Natural killer cell (primary cell): Measurements from ENCODE around the gene SH3D19. TPM values are rescaled to one million over a fixed set of nuclear protein-coding genes. Genes with fewer than 3 reads are reported as not detected.

Experiments used
- ATAC-seq, 3 donors: fragments of 150-1000 bp in 2 of 3; fragments of 200-7000 bp in 1 of 3; cut with Tn5 transposase; 1 replicate in 1 of 3; 2 replicates in 2 of 3; pipeline ENCODE4 v1.10.0; 2021; ENCODE audit warnings: mild to moderate bottlenecking in 2 of 3, moderate library complexity in 2 of 3
- DNase-seq, 2 donors: peaks; one replicate each; pipeline versions ENCODE4 v3.0.0 to v3.0.0-alpha.2; 2013 to 2021; ENCODE audit warnings: mixed read lengths in 1 of 2
- H3K27ac ChIP-seq: one replicate; pipeline ENCODE4 v1.5.1; 2013; ENCODE audit warnings: mild to moderate bottlenecking, low read length
- H3K27me3 ChIP-seq: one replicate; pipeline ENCODE4 v1.6.1; 2013; ENCODE audit warnings: low read length; ENCODE audit not compliant: control insufficient read depth, insufficient read depth
- H3K36me3 ChIP-seq: one replicate; pipeline ENCODE4 v1.6.1; 2013; ENCODE audit warnings: low read length; ENCODE audit not compliant: control insufficient read depth, insufficient read depth
- H3K4me1 ChIP-seq: one replicate; pipeline ENCODE4 v1.6.1; 2013; ENCODE audit warnings: low read length; ENCODE audit not compliant: control insufficient read depth, insufficient read depth
- H3K4me3 ChIP-seq: one replicate; pipeline ENCODE4 v1.5.1; 2013; ENCODE audit warnings: low read length
- H3K9me3 ChIP-seq: one replicate; pipeline ENCODE4 v1.6.1; 2013; ENCODE audit warnings: low read length; ENCODE audit not compliant: control insufficient read depth, insufficient read depth
- H3K27ac Mint-ChIP-seq, 2 donors: one replicate each; pipeline ENCODE4 v1.8.0; 2022; ENCODE audit warnings: mild to moderate bottlenecking in 2 of 2, mixed read lengths in 2 of 2, moderate library complexity in 1 of 2
- H3K27me3 Mint-ChIP-seq, 2 donors: one replicate each; pipeline ENCODE4 v1.8.0; 2022; ENCODE audit warnings: low read depth in 2 of 2, mixed read lengths in 2 of 2
- H3K36me3 Mint-ChIP-seq: one replicate; pipeline ENCODE4 v1.8.0; 2022; ENCODE audit warnings: mixed read lengths
- H3K4me1 Mint-ChIP-seq, 2 donors: one replicate each; pipeline ENCODE4 v1.8.0; 2022; ENCODE audit warnings: mixed read lengths in 2 of 2
- H3K4me3 Mint-ChIP-seq: one replicate; pipeline ENCODE4 v1.8.0; 2022; ENCODE audit warnings: mild to moderate bottlenecking, moderate library complexity, mixed read lengths
- H3K9me3 Mint-ChIP-seq, 2 donors: one replicate each; pipeline ENCODE4 v1.8.0; 2022; ENCODE audit warnings: mixed read lengths in 2 of 2
- WGBS: methylation state at CpG from one replicate; pipeline ENCODE4 v1.1.7; 2013; ENCODE audit warnings: missing lambda C conversion rate; ENCODE audit not compliant: insufficient coverage; 5-methylcytosine and 5-hydroxymethylcytosine counted together
- intact Hi-C: fragments of 100-400 bp; cut with micrococcal nuclease; formaldehyde crosslinking; loops from one replicate; pipeline ENCODE4 v1.14.2; 2022
- total RNA-seq, 4 donors: library from RNA; stranded (reverse); fragments of 120-200 nt in 1 of 4; gene quantifications; one replicate each; pipeline versions ENCODE4 v1.2.3 to v1.2.4, GENCODE V29; 2013 to 2022
- TF ChIP-seq, protein P1 (sequence below): fragments of 200-600 bp; IDR thresholded peaks from one replicate; pipeline ENCODE4 v1.8.0; 2022; ENCODE audit warnings: antibody characterized with exemption

SH3D19 gene
- total RNA-seq, 3 donors from 2014 or later (not counting 1 experiment from before 2014, with no cell fraction given) = 0.13 TPM; not detected in 2

DNA sequence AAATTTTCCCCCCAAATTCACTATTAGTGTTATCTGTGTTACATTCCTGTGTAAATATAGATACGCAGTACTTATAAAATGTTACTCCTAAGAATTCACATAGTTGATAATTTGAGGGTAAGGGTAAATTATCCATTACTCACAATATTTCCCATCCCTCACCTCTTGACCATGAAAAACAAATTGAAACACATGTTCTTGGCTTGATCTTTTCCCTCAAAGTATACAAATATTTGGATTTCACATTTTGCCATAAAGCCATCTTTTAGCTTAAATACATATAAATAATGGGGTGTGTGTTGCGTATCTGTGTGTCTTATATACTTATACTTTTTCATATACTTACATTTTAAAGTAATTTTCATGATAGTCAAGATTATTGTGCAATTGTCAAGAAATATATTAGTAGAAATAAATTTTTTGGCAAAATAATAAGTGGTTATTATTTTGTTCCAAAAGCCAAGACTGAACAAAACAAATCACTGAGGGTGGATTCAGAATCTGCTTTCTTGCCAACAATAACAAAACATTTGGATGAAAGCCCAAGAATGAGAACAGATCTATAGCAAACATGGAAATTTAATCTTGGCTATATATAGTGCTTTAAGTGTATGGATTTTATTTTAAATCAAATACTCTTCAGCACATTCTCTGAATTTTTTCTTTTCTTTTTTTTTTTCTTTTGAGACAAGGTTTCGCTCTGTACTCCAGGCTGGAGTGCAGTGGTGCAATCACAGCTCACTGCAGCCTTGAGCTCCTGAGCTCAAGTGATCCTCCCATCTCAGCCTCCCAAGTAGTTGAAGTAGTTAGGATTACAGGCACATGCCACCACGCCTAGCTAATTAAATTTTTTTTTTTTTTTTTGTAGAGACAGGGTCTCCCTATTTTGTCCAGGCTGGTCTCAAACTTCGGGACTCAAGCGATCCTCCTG lies 97.0 kb downstream of the SH3D19 start:
- no peaks in the 10 kb centered on the region for H3K9me3 ChIP-seq
- Mint-ChIP-seq H3K4me1 (no peaks in the 10 kb centered on the region), H3K4me3 (no peak overlapping the region), H3K27ac (no peak overlapping the region), H3K9me3 (no peaks in the 10 kb centered on the region), H3K36me3 (no peaks in the 10 kb centered on the region), H3K27me3 (peaks cover 5 to 11% of the 10 kb centered on the region in 2 donors)
- no peak for ATAC-seq
- no peaks in the 10 kb centered on the region for H3K4me1 ChIP-seq
- TF ChIP-seq, protein P1, sequence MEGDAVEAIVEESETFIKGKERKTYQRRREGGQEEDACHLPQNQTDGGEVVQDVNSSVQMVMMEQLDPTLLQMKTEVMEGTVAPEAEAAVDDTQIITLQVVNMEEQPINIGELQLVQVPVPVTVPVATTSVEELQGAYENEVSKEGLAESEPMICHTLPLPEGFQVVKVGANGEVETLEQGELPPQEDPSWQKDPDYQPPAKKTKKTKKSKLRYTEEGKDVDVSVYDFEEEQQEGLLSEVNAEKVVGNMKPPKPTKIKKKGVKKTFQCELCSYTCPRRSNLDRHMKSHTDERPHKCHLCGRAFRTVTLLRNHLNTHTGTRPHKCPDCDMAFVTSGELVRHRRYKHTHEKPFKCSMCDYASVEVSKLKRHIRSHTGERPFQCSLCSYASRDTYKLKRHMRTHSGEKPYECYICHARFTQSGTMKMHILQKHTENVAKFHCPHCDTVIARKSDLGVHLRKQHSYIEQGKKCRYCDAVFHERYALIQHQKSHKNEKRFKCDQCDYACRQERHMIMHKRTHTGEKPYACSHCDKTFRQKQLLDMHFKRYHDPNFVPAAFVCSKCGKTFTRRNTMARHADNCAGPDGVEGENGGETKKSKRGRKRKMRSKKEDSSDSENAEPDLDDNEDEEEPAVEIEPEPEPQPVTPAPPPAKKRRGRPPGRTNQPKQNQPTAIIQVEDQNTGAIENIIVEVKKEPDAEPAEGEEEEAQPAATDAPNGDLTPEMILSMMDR = no peak
- no peak overlapping the region for H3K4me3 ChIP-seq
- WGBS = 78% methylated on average over 3 of the region's 6 CpGs
- no peak overlapping the region for H3K27ac ChIP-seq
- H3K36me3 ChIP-seq = no peaks in the 10 kb centered on the region
- DNase-seq = no peak
- intact Hi-C loops = no loop called here
- H3K27me3 ChIP-seq = peaks cover 4% of the 10 kb centered on the region

DNA sequence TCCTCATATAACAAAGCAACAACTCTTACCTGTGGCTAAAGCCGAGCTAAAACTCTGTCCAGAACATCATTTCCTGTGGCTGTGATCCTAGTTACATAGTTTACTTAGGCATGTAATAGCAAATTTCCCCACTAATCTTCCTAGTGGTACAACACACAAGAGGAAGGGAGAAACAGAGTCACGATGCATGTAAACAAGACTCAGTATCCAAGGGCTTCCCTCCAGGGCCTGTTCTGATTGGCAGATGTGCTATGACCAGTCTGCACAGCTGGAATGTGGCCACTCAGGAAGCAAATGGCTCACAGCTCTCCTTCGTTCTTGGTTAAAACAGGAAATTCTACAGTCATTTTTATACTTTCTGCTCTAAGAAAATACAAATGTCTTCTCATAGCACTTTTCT lies 97.7 kb downstream of the SH3D19 start:
- no peak overlapping the region for H3K27ac Mint-ChIP-seq
- Histone ChIP-seq H3K4me3 (no peak overlapping the region), H3K36me3 (no peaks in the 10 kb centered on the region), H3K9me3 (no peaks in the 10 kb centered on the region), H3K4me1 (no peaks in the 10 kb centered on the region), H3K27me3 (peaks cover 4% of the 10 kb centered on the region), H3K27ac (no peak overlapping the region)
- H3K9me3 Mint-ChIP-seq = no peaks in the 10 kb centered on the region
- H3K4me3 Mint-ChIP-seq = no peak overlapping the region
- WGBS = 48% methylated on average over 3 of the region's 3 CpGs
- DNase-seq (no peak), ATAC-seq (no peak)
- TF ChIP-seq, protein P1 = no peak
- peaks cover 11 to 16% of the 10 kb centered on the region in 2 donors for H3K27me3 Mint-ChIP-seq
- intact Hi-C loops = no loop called here
- H3K4me1 Mint-ChIP-seq = no peaks in the 10 kb centered on the region
- H3K36me3 Mint-ChIP-seq = no peaks in the 10 kb centered on the region

DNA sequence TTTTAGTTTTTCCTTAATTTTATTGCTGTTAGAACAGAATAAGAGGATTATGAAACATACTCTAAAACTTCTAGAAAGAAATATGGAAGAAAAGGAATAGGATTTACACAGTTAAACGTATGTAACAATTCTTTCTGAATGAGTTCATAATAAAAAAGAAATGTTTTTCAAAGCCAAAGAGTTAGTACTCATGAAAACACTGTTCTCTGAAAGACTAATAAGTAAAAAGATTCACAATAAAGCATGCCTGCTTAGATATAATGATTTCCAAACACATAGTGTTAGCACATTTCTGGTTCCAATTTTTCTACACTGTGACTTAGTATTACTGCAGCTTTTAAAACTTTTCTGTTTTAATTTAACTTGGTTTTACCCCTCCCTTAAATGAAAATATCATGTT lies 98.2 kb downstream of the SH3D19 start:
- ATAC-seq = no peak
- no peaks in the 10 kb centered on the region for H3K4me1 ChIP-seq
- H3K27ac Mint-ChIP-seq = no peak overlapping the region
- DNase-seq = no peak
- no peaks in the 10 kb centered on the region for H3K36me3 Mint-ChIP-seq
- H3K9me3 ChIP-seq = no peaks in the 10 kb centered on the region
- H3K36me3 ChIP-seq = no peaks in the 10 kb centered on the region
- no peak overlapping the region for H3K4me3 ChIP-seq
- peaks cover 4% of the 10 kb centered on the region for H3K27me3 ChIP-seq
- H3K27ac ChIP-seq = no peak overlapping the region
- WGBS = no CpG with 5 or more reads among the region's 1 CpG
- H3K27me3 Mint-ChIP-seq = peaks cover 11 to 16% of the 10 kb centered on the region in 2 donors
- TF ChIP-seq, protein P1 = no peak
- no peaks in the 10 kb centered on the region for H3K9me3 Mint-ChIP-seq
- intact Hi-C loops = no loop called here
- H3K4me3 Mint-ChIP-seq = no peak overlapping the region
- no peaks in the 10 kb centered on the region for H3K4me1 Mint-ChIP-seq
